Endothelial cell of umbilical vein (primary cell): ENCODE data around the gene CERS6. TPM values are rescaled to one million over a fixed set of nuclear protein-coding genes. Genes with fewer than 3 reads are reported as not detected.

Experiments used
- BruUV-seq: library from RNA; stranded (reverse); fragments of 400-500 nt; replicated peaks from 2 replicates; lab custom pipeline; 2021; lab: Mats Ljungman, UMichigan
- CTCF ChIA-PET: fragments of 300-600, 350-600 bp; sonication (Branson Sonifier 250); formaldehyde crosslinking; loops from one replicate; lab custom pipeline; 2021; ENCODE audit warnings: antibody characterized with exemption, inconsistent platforms; lab: Charles Lee
- POLR2A ChIA-PET: fragments of 300-600, 350-600 bp; sonication (Branson Sonifier 250); formaldehyde crosslinking; loops from one replicate; lab custom pipeline; 2021; ENCODE audit warnings: antibody characterized with exemption, inconsistent platforms; lab: Charles Lee
- DNase-seq: peaks from one replicate; pipeline ENCODE4 v3.0.0-alpha.2; 2011; ENCODE audit warnings: low read depth, low spot score
- FAIRE-seq: peaks from 2 replicates; lab custom pipeline; 2011; peaks lifted over from hg19 to GRCh38; lab: Jason Lieb, UNC
- H2AFZ ChIP-seq: 2 replicates; pipeline ENCODE4 v1.6.0; 2012; ENCODE audit warnings: low read depth, low read length, control low read depth, inconsistent platforms
- H3K27ac ChIP-seq: 2 replicates; pipeline ENCODE4 v1.5.1; 2011; ENCODE audit warnings: low read depth, mild to moderate bottlenecking, control low read depth, low read length, moderate library complexity; ENCODE audit not compliant: insufficient read depth
- H3K27me3 ChIP-seq, 2 experiments: 2 replicates each; pipeline versions ENCODE4 v1.6.0 to v1.6.1; 2011; ENCODE audit warnings: low read length in 2 of 2, mixed read lengths in 1 of 2; ENCODE audit not compliant: control insufficient read depth in 2 of 2, insufficient read depth in 2 of 2
- H3K36me3 ChIP-seq, 2 experiments: 2 replicates in 1 of 2; 3 replicates in 1 of 2; pipeline ENCODE4 v1.5.1; 2011; ENCODE audit warnings: low read length in 2 of 2, mild to moderate bottlenecking in 1 of 2, moderate library complexity in 1 of 2; ENCODE audit not compliant: control insufficient read depth in 2 of 2, insufficient read depth in 2 of 2; ENCODE audit errors: extremely low read depth in 1 of 2
- H3K4me1 ChIP-seq: 3 replicates; pipeline ENCODE4 v1.5.1; 2011; ENCODE audit warnings: mild to moderate bottlenecking, low read length; ENCODE audit not compliant: control insufficient read depth, insufficient read depth; ENCODE audit errors: extremely low read depth
- H3K4me2 ChIP-seq: 2 replicates; pipeline ENCODE4 v1.6.1; 2011; ENCODE audit warnings: low read length, control low read depth, mixed read lengths; ENCODE audit not compliant: insufficient read depth
- H3K4me3 ChIP-seq, 3 experiments: fragments of 200-600 bp in 1 of 3; sonication (generic), shearing (Covaris generic) in 1 of 3; replicated peaks in 1 of 3; 2 replicates each; pipeline ENCODE4 v1.5.1; 2011 to 2016; ENCODE audit warnings: control low read depth in 3 of 3, low read length in 3 of 3, mild to moderate bottlenecking in 2 of 3, inconsistent platforms in 1 of 3, low read depth in 1 of 3, moderate library complexity in 1 of 3; ENCODE audit not compliant: insufficient read depth in 1 of 3
- H3K79me2 ChIP-seq: 2 replicates; pipeline ENCODE4 v1.6.0; 2012; ENCODE audit warnings: low read length, inconsistent platforms; ENCODE audit not compliant: control insufficient read depth, insufficient read depth
- H3K9ac ChIP-seq: replicated peaks from 2 replicates; pipeline ENCODE3; 2011; ENCODE audit warnings: low read length, control low read depth; ENCODE audit not compliant: insufficient read depth; ENCODE audit errors: extremely low read depth
- H3K9me1 ChIP-seq: replicated peaks from 3 replicates; pipeline ENCODE4 v1.6.0; 2011; ENCODE audit warnings: mild to moderate bottlenecking, low read length; ENCODE audit not compliant: control insufficient read depth, insufficient read depth; ENCODE audit errors: extremely low read depth
- H3K9me3 ChIP-seq: replicated peaks from 2 replicates; pipeline ENCODE4 v1.5.1; 2012; ENCODE audit warnings: low read length, inconsistent platforms; ENCODE audit not compliant: control insufficient read depth, insufficient read depth
- H4K20me1 ChIP-seq: replicated peaks from 2 replicates; pipeline ENCODE3; 2011; ENCODE audit warnings: mild to moderate bottlenecking, low read length; ENCODE audit not compliant: control insufficient read depth, insufficient read depth; ENCODE audit errors: extremely low read depth
- CTCF ChIP-seq, 2 donors: IDR thresholded peaks; 1 replicate in 1 of 2; 2 replicates in 1 of 2; pipeline ENCODE4 v1.5.1; 2011; ENCODE audit warnings: low read length in 2 of 2, mild to moderate bottlenecking in 2 of 2, moderate library complexity in 2 of 2, control low read depth in 1 of 2, inconsistent platforms in 1 of 2, low read depth in 1 of 2; ENCODE audit not compliant: insufficient read depth in 1 of 2; ENCODE audit errors: extremely low read depth in 1 of 2
- EZH2 ChIP-seq: IDR thresholded peaks from 2 replicates; pipeline ENCODE4 v1.6.1; 2012; ENCODE audit warnings: borderline replicate concordance, low read depth, mild to moderate bottlenecking, moderate library complexity, low read length, inconsistent platforms; ENCODE audit not compliant: severe bottlenecking
- FOS ChIP-seq: IDR thresholded peaks from 2 replicates; pipeline ENCODE4 v1.6.1; 2011; ENCODE audit warnings: mild to moderate bottlenecking, low read length, moderate library complexity, borderline replicate concordance; ENCODE audit not compliant: insufficient read depth
- GATA2 ChIP-seq: IDR thresholded peaks from 2 replicates; pipeline ENCODE4 v1.7.0; 2011; ENCODE audit warnings: low read depth, mild to moderate bottlenecking, moderate library complexity, mixed read lengths, low read length; ENCODE audit not compliant: insufficient read length, insufficient read depth
- JUN ChIP-seq: IDR thresholded peaks from 2 replicates; pipeline ENCODE4 v1.6.1; 2011; ENCODE audit warnings: borderline replicate concordance, low read depth; ENCODE audit not compliant: insufficient read length, insufficient read depth
- MAX ChIP-seq: IDR thresholded peaks from 2 replicates; pipeline ENCODE4 v1.6.1; 2011; ENCODE audit not compliant: insufficient read depth, insufficient read length
- MYC ChIP-seq: IDR thresholded peaks from one replicate; pipeline ENCODE4 v1.6.1; 2011; ENCODE audit warnings: mild to moderate bottlenecking, low read depth, low read length
- POLR2A ChIP-seq: IDR thresholded peaks from 2 replicates; pipeline ENCODE4 v1.6.1; 2012; ENCODE audit warnings: low read depth, mild to moderate bottlenecking, control low read depth, low read length
- POLR2AphosphoS5 ChIP-seq: IDR thresholded peaks from 2 replicates; pipeline ENCODE4 v1.6.1; 2012; ENCODE audit warnings: low read depth, mild to moderate bottlenecking, control low read depth, low read length, moderate library complexity; ENCODE audit not compliant: insufficient read depth
- dilution Hi-C: fragments of 300-500 bp; cut with MboI; formaldehyde crosslinking; loops from one replicate; pipeline ENCODE4 v1.15.0; 2019; ENCODE audit warnings: low sequenced_read_pairs; ENCODE audit not compliant: extremely low pct_ligation_motif_present
- intact Hi-C: fragments of 100-400 bp; cut with micrococcal nuclease; formaldehyde crosslinking; loops from one replicate; pipeline ENCODE4 v1.10.0; 2022
- polyA plus RNA-seq, 4 experiments: library from polyadenylated mRNA; depleted of rRNA in 3 of 4; stranded (reverse) in 3 of 4; unstranded in 1 of 4; fragments of >200 nt; gene quantifications; 2 replicates each; pipeline versions ENCODE4 v1.2.1 to v1.2.3, GENCODE V29; 2011 to 2012; ENCODE audit warnings: missing spikeins in 1 of 4
- total RNA-seq: library from RNA; stranded (reverse); gene quantifications from 2 replicates; pipeline ENCODE4 v1.2.3, GENCODE V29; 2021

Gene CERS6
- total and polyA plus RNA-seq, 2 donors (not counting 3 experiments of a cell fraction or from before 2014, with no cell fraction given): 2.7 to 11.7 TPM

- DNase-seq (no peak), FAIRE-seq (no peak)
- Histone ChIP-seq H3K9me1 (no peaks in the 10 kb centered on the region), H3K4me3 (no peak overlapping the region), H3K4me2 (no peak overlapping the region), H3K9ac (no peak overlapping the region), H3K27ac (no peak overlapping the region), H3K79me2 (no peaks in the 10 kb centered on the region), H3K9me3 (no peaks in the 10 kb centered on the region), H3K27me3 (no peaks in the 10 kb centered on the region), H3K4me1 (peaks cover 6% of the 10 kb centered on the region), H4K20me1 (no peaks in the 10 kb centered on the region), H3K36me3 (no peaks in the 10 kb centered on the region), H2AFZ (no peak overlapping the region)
- CTCF ChIA-PET: interaction anchor here (1.2 kb wide), 1 partner anchor 145 kb away, joined by 3 read pairs; no protein-coding TSS in a partner anchor
- dilution Hi-C loops (no loop called here), intact Hi-C loops (no loop called here)
- TF ChIP-seq POLR2A: no peak
- TF ChIP-seq GATA2: no peak
- no peak for TF ChIP-seq CTCF (IDR thresholded peaks at IDR 0.05; ENCODE audit: extremely low read depth in 1 of 2, insufficient read depth in 1 of 2, low read depth in 1 of 2, low read length in 2 of 2)
- TF ChIP-seq POLR2AphosphoS5: no peak
- no peak for TF ChIP-seq MAX
- TF ChIP-seq MYC: no peak
- TF ChIP-seq EZH2: no peak
- no peak for TF ChIP-seq FOS
- TF ChIP-seq JUN: no peak
- BruUV-seq: no TSS peak
- POLR2A ChIA-PET: no interaction called here
Measured at GRCh38 chr2:168775837-168776236, 319.8 kb downstream of the CERS6 start.
